Subcutaneous abdominal adipose tissue (tissue), 5 donors: ENCODE data around the gene FHIP1A.
"Not testable (repeated sequence)": the region's sequence is repeated elsewhere in the genome, so short reads cannot be mapped to it uniquely, and the experiment has no call there.

Experiments used
- H3K27ac ChIP-seq: one replicate; pipeline ENCODE4 v1.7.0; 2013; ENCODE audit warnings: low read depth, mild to moderate bottlenecking, inconsistent platforms, low read length, moderate library complexity
- H3K27me3 ChIP-seq, 5 donors: one replicate each; pipeline ENCODE4 v1.7.0; 2013; ENCODE audit warnings: low read length in 5 of 5, inconsistent platforms in 1 of 5; ENCODE audit not compliant: control insufficient read depth in 5 of 5, insufficient read depth in 4 of 5
- H3K36me3 ChIP-seq, 5 donors: one replicate each; pipeline ENCODE4 v1.7.0; 2013; ENCODE audit warnings: low read length in 5 of 5; ENCODE audit not compliant: control insufficient read depth in 5 of 5, insufficient read depth in 5 of 5
- H3K4me1 ChIP-seq, 5 donors: one replicate each; pipeline ENCODE4 v1.7.0; 2013; ENCODE audit warnings: low read length in 5 of 5, mild to moderate bottlenecking in 3 of 5, moderate library complexity in 1 of 5; ENCODE audit not compliant: control insufficient read depth in 5 of 5, insufficient read depth in 5 of 5
- H3K4me3 ChIP-seq, 5 donors: one replicate each; pipeline ENCODE4 v1.7.0; 2013; ENCODE audit warnings: low read length in 5 of 5, low read depth in 1 of 5
- H3K9ac ChIP-seq, 5 donors: one replicate each; pipeline ENCODE4 v1.7.0; 2013; ENCODE audit warnings: low read length in 5 of 5, mild to moderate bottlenecking in 4 of 5, moderate library complexity in 3 of 5
- H3K9me3 ChIP-seq, 5 donors: one replicate each; pipeline ENCODE4 v1.7.0; 2013; ENCODE audit warnings: low read length in 5 of 5; ENCODE audit not compliant: control insufficient read depth in 5 of 5
- donor health status: healthy.
- donor health status: healthy.
- donor health status: healthy.
- donor health status: healthy.
- donor health status: healthy.

FHIP1A gene

GRCh38 chr4:151408630-151409469 lies at the start of gene FHIP1A:
Gene FHIP1A, plus strand, starts transcription at chr4:151409176. Its CDS starts 157,084 bp downstream, at chr4:151566260.
- no peak within 1 kb of the TSS for H3K27ac ChIP-seq
- peaks cover 0 to 6% (median 0%) of the 10 kb centered on the region in 5 donors for H3K27me3 ChIP-seq
- peak within 1 kb of the TSS; percentile 67 to 87 (median 77) for H3K4me3 ChIP-seq
- peak within 1 kb of the TSS; percentile 28 to 62 (median 48) for H3K9ac ChIP-seq
- H3K9me3 ChIP-seq: no peaks in the 10 kb centered on the region
- H3K4me1 ChIP-seq: peaks cover 2 to 23% (median 19%) of the 10 kb centered on the region in 5 donors
- no peaks in the 10 kb centered on the region for H3K36me3 ChIP-seq

- peaks cover 0 to 3% (median 0%) of the 10 kb centered on the region in 5 donors for H3K4me1 ChIP-seq
- no peaks in the 10 kb centered on the region for H3K27me3 ChIP-seq
- H3K27ac ChIP-seq: no peak overlapping the region
- H3K9me3 ChIP-seq: no peaks in the 10 kb centered on the region
- H3K4me3 ChIP-seq: no peak overlapping the region
- no peak overlapping the region for H3K9ac ChIP-seq
- no peaks in the 10 kb centered on the region for H3K36me3 ChIP-seq
Observed at GRCh38 chr4:151359576-151359975, 49.4 kb upstream of the FHIP1A start.

GRCh38 chr4:151361126-151361525 lies 47.9 kb upstream of the FHIP1A start:
- no peaks in the 10 kb centered on the region for H3K9me3 ChIP-seq
- H3K9ac ChIP-seq: no peak overlapping the region
- no peak overlapping the region for H3K27ac ChIP-seq
- H3K4me3 ChIP-seq: no peak overlapping the region
- H3K4me1 ChIP-seq: peaks cover 0 to 3% (median 0%) of the 10 kb centered on the region in 5 donors
- H3K36me3 ChIP-seq: no peaks in the 10 kb centered on the region
- H3K27me3 ChIP-seq: no peaks in the 10 kb centered on the region

GRCh38 chr4:151361966-151362365 lies 47.0 kb upstream of the FHIP1A start:
- H3K4me1 ChIP-seq: peaks cover 0 to 3% (median 0%) of the 10 kb centered on the region in 5 donors
- H3K27ac ChIP-seq: no peak overlapping the region
- no peak overlapping the region for H3K9ac ChIP-seq
- no peaks in the 10 kb centered on the region for H3K27me3 ChIP-seq
- H3K9me3 ChIP-seq: no peaks in the 10 kb centered on the region
- H3K36me3 ChIP-seq: no peaks in the 10 kb centered on the region
- H3K4me3 ChIP-seq: no peak overlapping the region

- no peak overlapping the region for H3K4me3 ChIP-seq
- peaks cover 0 to 3% (median 0%) of the 10 kb centered on the region in 5 donors for H3K4me1 ChIP-seq
- H3K27me3 ChIP-seq: no peaks in the 10 kb centered on the region
- no peak overlapping the region for H3K9ac ChIP-seq
- no peaks in the 10 kb centered on the region for H3K9me3 ChIP-seq
- H3K36me3 ChIP-seq: no peaks in the 10 kb centered on the region
- H3K27ac ChIP-seq: no peak overlapping the region
Observed at GRCh38 chr4:151362404-151363164, 46.4 kb upstream of the FHIP1A start.

- Histone ChIP-seq H3K27me3 (no peaks in the 10 kb centered on the region), H3K36me3 (no peaks in the 10 kb centered on the region), H3K27ac (no peak overlapping the region), H3K9ac (no peak overlapping the region), H3K9me3 (no peaks in the 10 kb centered on the region), H3K4me1 (no peaks in the 10 kb centered on the region), H3K4me3 (no peak overlapping the region)
Observed at GRCh38 chr4:151376540-151376939, 32.4 kb upstream of the FHIP1A start.

GRCh38 chr4:151389311-151389710 lies 19.7 kb upstream of the FHIP1A start:
- Histone ChIP-seq H3K9ac (no peak overlapping the region), H3K4me1 (no peaks in the 10 kb centered on the region), H3K36me3 (no peaks in the 10 kb centered on the region)

GRCh38 chr4:151389799-151390198 lies 19.2 kb upstream of the FHIP1A start:
- not testable (repeated sequence) for H3K27me3 ChIP-seq, H3K4me1 ChIP-seq, H3K4me3 ChIP-seq, H3K9me3 ChIP-seq, H3K36me3 ChIP-seq, H3K9ac ChIP-seq, H3K27ac ChIP-seq

More at GRCh38 chr4:151389311-151389710, 19.7 kb upstream of the FHIP1A start:
- Histone ChIP-seq H3K27me3 (no peaks in the 10 kb centered on the region), H3K9me3 (peaks cover 0 to 2% (median 0%) of the 10 kb centered on the region in 5 donors), H3K27ac (no peak overlapping the region), H3K4me3 (no peak overlapping the region)

- no peak overlapping the region for H3K4me3 ChIP-seq
- peaks cover 0 to 4% (median 0%) of the 10 kb centered on the region in 5 donors for H3K9me3 ChIP-seq
- no peaks in the 10 kb centered on the region for H3K4me1 ChIP-seq
- H3K36me3 ChIP-seq: no peaks in the 10 kb centered on the region
- H3K9ac ChIP-seq: no peak overlapping the region
- H3K27me3 ChIP-seq: no peaks in the 10 kb centered on the region
- no peak overlapping the region for H3K27ac ChIP-seq
Observed at GRCh38 chr4:151395873-151396272, 13.1 kb upstream of the FHIP1A start.

GRCh38 chr4:151400343-151400742 lies 8.6 kb upstream of the FHIP1A start:
- Histone ChIP-seq H3K27ac (no peak overlapping the region), H3K9ac (no peak overlapping the region), H3K9me3 (no peaks in the 10 kb centered on the region), H3K4me3 (no peak overlapping the region), H3K4me1 (no peaks in the 10 kb centered on the region), H3K27me3 (no peaks in the 10 kb centered on the region), H3K36me3 (no peaks in the 10 kb centered on the region)
